K562 (cell line): ENCODE measurements around the gene CHST14. TPM values are rescaled to one million over a fixed set of nuclear protein-coding genes. Genes with fewer than 3 reads are reported as not detected.
A peak's percentile ranks its signal among the peaks of the same experiment; 100 is the strongest.

Experiments
- ATF4 ChIP-seq: fragments of 450-650 bp; formaldehyde crosslinking; IDR thresholded peaks from 2 replicates; pipeline ENCODE4 v1.4.0; 2022; ENCODE audit warnings: mild to moderate bottlenecking, moderate library complexity
- BDP1 ChIP-seq: IDR thresholded peaks from 3 replicates; pipeline ENCODE4 v1.6.1; 2011; ENCODE audit not compliant: insufficient read length, insufficient read depth
- BRF1 ChIP-seq: IDR thresholded peaks from 3 replicates; pipeline ENCODE4 v1.6.1; 2011; ENCODE audit warnings: borderline replicate concordance, mild to moderate bottlenecking; ENCODE audit not compliant: insufficient read length; ENCODE audit errors: extremely low read depth
- C11orf30 ChIP-seq: fragments of 450-650 bp; IDR thresholded peaks from 2 replicates; pipeline ENCODE4 v1.6.1; 2016; ENCODE audit warnings: low read depth, mild to moderate bottlenecking
- CHCHD3 ChIP-seq: fragments of 250-450 bp; sonication (Bioruptor Pico); IDR thresholded peaks from 2 replicates; pipeline ENCODE4 v2.1.2; 2022; ENCODE audit warnings: mild to moderate bottlenecking
- ELF4 ChIP-seq: fragments of 450-650 bp; formaldehyde crosslinking; IDR thresholded peaks from 2 replicates; pipeline ENCODE4 v1.4.0; 2022; ENCODE audit warnings: missing genetic modification characterization
- ETV6 ChIP-seq, 3 experiments: fragments of 150-350 bp in 1 of 3; sonication (generic) in 1 of 3; formaldehyde crosslinking in 1 of 3; IDR thresholded peaks; 2 replicates each; pipeline versions ENCODE4 v1.6.1 to v1.8.0; 2014 to 2022; ENCODE audit warnings: borderline replicate concordance in 2 of 3, low read depth in 2 of 3, antibody characterized with exemption in 1 of 3, low read length in 1 of 3, mild to moderate bottlenecking in 1 of 3, missing genetic modification reagents in 1 of 3
- JUND ChIP-seq, 2 experiments: IDR thresholded peaks; 2 replicates in 1 of 2; 3 replicates in 1 of 2; pipeline ENCODE4 v1.6.1; 2011; ENCODE audit warnings: borderline replicate concordance in 2 of 2, low read depth in 2 of 2, low read length in 2 of 2, improper control_type of control experiment in 1 of 2, missing biosample characterization in 1 of 2, missing genetic modification characterization in 1 of 2, missing genetic modification reagents in 1 of 2
- KAT8 ChIP-seq: fragments of 450-650 bp; IDR thresholded peaks from 2 replicates; pipeline ENCODE4 v1.6.1; 2016; ENCODE audit warnings: low read depth, mild to moderate bottlenecking
- MTA1 ChIP-seq: fragments of 450-650 bp; IDR thresholded peaks from 2 replicates; pipeline ENCODE4 v1.6.1; 2017; ENCODE audit warnings: borderline replicate concordance
- NRF1 ChIP-seq, 2 experiments: fragments of 450-650 bp; IDR thresholded peaks in 1 of 2; conservative IDR thresholded peaks in 1 of 2; 2 replicates each; pipeline ENCODE4 v1.6.1; 2014; ENCODE audit warnings: mild to moderate bottlenecking in 2 of 2
- PRMT5 ChIP-seq: sonication (generic); formaldehyde crosslinking; IDR thresholded peaks from 2 replicates; pipeline ENCODE4 v1.5.0; 2020; ENCODE audit warnings: missing genetic modification reagents
- TEAD4 ChIP-seq, 2 experiments: sonication (generic) in 1 of 2; formaldehyde crosslinking in 1 of 2; IDR thresholded peaks; 2 replicates each; pipeline versions ENCODE4 v1.6.1 to v1.8.0; 2012 to 2022; ENCODE audit warnings: borderline replicate concordance in 1 of 2, inconsistent platforms in 1 of 2, low read length in 1 of 2, mild to moderate bottlenecking in 1 of 2, missing genetic modification reagents in 1 of 2
- TSHZ1 ChIP-seq: fragments of 250-450 bp; sonication (Bioruptor Pico); IDR thresholded peaks from 2 replicates; pipeline ENCODE4 v1.4.0; 2020; ENCODE audit warnings: mild to moderate bottlenecking, moderate library complexity
- ZBED1 ChIP-seq: IDR thresholded peaks from 2 replicates; pipeline ENCODE4 v1.6.1; 2014
- ZNF140 ChIP-seq: fragments of 250-450 bp; sonication (Bioruptor Pico); IDR thresholded peaks from 2 replicates; pipeline ENCODE4 v1.8.0; 2021; ENCODE audit warnings: moderate library complexity, mild to moderate bottlenecking, inconsistent platforms
- ZNF282 ChIP-seq: sonication (generic); formaldehyde crosslinking; IDR thresholded peaks from 2 replicates; pipeline ENCODE4 v1.8.1; 2023; ENCODE audit warnings: missing genetic modification reagents
- ZNF583 ChIP-seq: fragments of 250-450 bp; sonication (Bioruptor Pico); IDR thresholded peaks from 2 replicates; pipeline ENCODE4 v1.4.0; 2020
- ZNF695 ChIP-seq: fragments of 450-650 bp; formaldehyde crosslinking; IDR thresholded peaks from 2 replicates; pipeline ENCODE4 v1.4.0; 2020; ENCODE audit warnings: mild to moderate bottlenecking, moderate library complexity
- ZNF740 ChIP-seq, 3 experiments: fragments of 200-800 bp in 1 of 3; sonication (Bioruptor generic) in 1 of 3; sonication (generic) in 1 of 3; formaldehyde crosslinking in 1 of 3; IDR thresholded peaks; 2 replicates each; pipeline versions ENCODE4 v1.6.1 to v1.8.0; 2016 to 2022; ENCODE audit warnings: mild to moderate bottlenecking in 2 of 3, missing compliant biosample characterization in 2 of 3, missing genetic modification characterization in 2 of 3, missing genetic modification reagents in 1 of 3
- polyA plus RNA-seq, 8 experiments: library from polyadenylated mRNA; depleted of rRNA in 4 of 8; stranded (reverse) in 5 of 8; unstranded in 3 of 8; fragments of >200 nt; fragmentation: Nextera tagmentation in 2 of 8; fragmentation: Illumina TruSeq in 1 of 8; extraction: Ambion mirVana in 2 of 8; extraction: Trizol in 1 of 8; gene quantifications; 2 replicates each; pipeline versions ENCODE4 v1.2.1 to v1.2.3, GENCODE V29; 2011 to 2014; ENCODE audit warnings: inconsistent platforms in 1 of 8, missing spikeins in 1 of 8
- total RNA-seq, 7 experiments: library from RNA; depleted of rRNA in 6 of 7; stranded (reverse); fragments of >200 nt in 6 of 7; fragmentation: Illumina TruSeq in 2 of 7; extraction: Trizol in 2 of 7; gene quantifications; 2 replicates each; pipeline versions ENCODE4 v1.2.1 to v1.2.3, GENCODE V29; 2011 to 2021; ENCODE audit warnings: low replicate concordance in 1 of 7

CHST14 gene
- total and polyA plus RNA-seq, 9 of the 15 experiments (the other 6 are each of a cell fraction or from before 2014, with no cell fraction given) = 1.6 to 12.1 (median 4.5) TPM

GRCh38 chr15:40511472-40512133 lies 40.8 kb downstream of the CHST14 start (continued):
- TF ChIP-seq NRF1 (conservative IDR thresholded peaks at IDR 0.05 in 1 of 2, IDR thresholded peaks at IDR 0.05 in 1 of 2) = peak; percentile 91 to 92
- TF ChIP-seq ATF4 (CRISPR knock-in tag) = no peak
- peak; percentile 48; the same call in 1 of the 2 replicates for TF ChIP-seq TEAD4 (IDR thresholded peaks at IDR 0.05; ENCODE audit: low read length)
- no peak for TF ChIP-seq TEAD4 (CRISPR knock-in tag; IDR thresholded peaks at IDR 0.05; ENCODE audit: borderline replicate concordance)
- TF ChIP-seq ZNF740 (CRISPR knock-in tag; IDR thresholded peaks at IDR 0.05) = no peak
- TF ChIP-seq ZNF740 (tag; IDR thresholded peaks at IDR 0.05) = no peak
- TF ChIP-seq PRMT5 (CRISPR knock-in tag) = no peak
- TF ChIP-seq CHCHD3 (CRISPR knock-in tag) = no peak
- TF ChIP-seq ETV6 (IDR thresholded peaks at IDR 0.05; ENCODE audit: borderline replicate concordance in 1 of 2, low read depth in 2 of 2, low read length in 1 of 2) = no peak
- TF ChIP-seq ETV6 (CRISPR knock-in tag; IDR thresholded peaks at IDR 0.05; ENCODE audit: borderline replicate concordance) = no peak
- no peak for TF ChIP-seq C11orf30
- peak; percentile 64; the same call in 1 of the 2 replicates for TF ChIP-seq ZNF282 (CRISPR knock-in tag)
- no peak for TF ChIP-seq ELF4 (CRISPR knock-in tag)
- peak; percentile 36; the same call in 1 of the 2 replicates for TF ChIP-seq JUND (IDR thresholded peaks at IDR 0.05; ENCODE audit: borderline replicate concordance, low read depth, low read length)
- TF ChIP-seq JUND (tag; IDR thresholded peaks at IDR 0.05; ENCODE audit: borderline replicate concordance, low read depth, low read length) = no peak; the same call in 2 of the 3 replicates
- TF ChIP-seq ZNF140 (CRISPR knock-in tag) = no peak
- no peak for TF ChIP-seq TSHZ1
- no peak for TF ChIP-seq BRF1
- no peak for TF ChIP-seq MTA1
- no peak for TF ChIP-seq ZNF695
- no peak for TF ChIP-seq BDP1
- TF ChIP-seq ZBED1 = no peak
- TF ChIP-seq KAT8 = no peak
- TF ChIP-seq ZNF583 (CRISPR knock-in tag) = 0 out of 2 replicates have a peak, but pooled peaks have one; percentile 13
